HG02610 (cell line): ENCODE measurements around the gene CPVL.

Experiments
- ATAC-seq: cut with Tn5 transposase; IDR thresholded peaks from one replicate; pipeline ENCODE4 v1.9.1; 2021; ENCODE audit warnings: mild to moderate bottlenecking, moderate library complexity; ENCODE audit not compliant: unreplicated experiment

CPVL gene

DNA sequence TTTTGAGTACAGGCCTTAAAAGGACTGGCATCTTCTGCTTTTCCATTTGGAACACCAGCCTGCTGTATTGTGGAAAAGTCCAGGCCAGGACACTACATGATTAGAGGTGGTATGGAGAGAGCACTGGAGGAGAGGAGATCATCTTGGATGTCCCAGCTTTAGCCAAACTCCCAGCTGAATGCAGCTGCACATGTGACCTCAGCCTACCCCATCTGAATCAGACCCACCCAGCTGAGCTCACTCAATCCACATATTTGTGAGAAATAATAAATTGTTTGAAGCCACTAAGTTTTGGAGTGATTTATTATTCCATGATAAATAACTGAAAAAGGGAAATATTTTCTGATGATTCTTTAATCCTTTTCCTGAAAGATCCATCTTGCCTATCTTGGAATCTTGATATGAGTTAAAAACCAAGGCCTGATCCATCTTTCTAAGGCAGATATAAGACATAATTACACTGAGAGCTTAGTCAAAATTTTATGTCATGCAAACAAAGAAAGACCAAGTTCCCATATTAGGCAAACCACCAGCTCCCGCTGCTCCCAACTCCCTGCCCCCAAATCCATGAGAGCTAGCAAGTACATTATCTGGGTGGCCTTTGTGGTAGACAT lies 133.1 kb downstream of the CPVL start:
- no peak for ATAC-seq

- ATAC-seq, result no peak
These were observed 136.4 kb downstream of the CPVL start for GRCh38 chr7:29009947-29010346.

- no peak for ATAC-seq
These were observed 137.7 kb downstream of the CPVL start for GRCh38 chr7:29008590-29008989.

DNA sequence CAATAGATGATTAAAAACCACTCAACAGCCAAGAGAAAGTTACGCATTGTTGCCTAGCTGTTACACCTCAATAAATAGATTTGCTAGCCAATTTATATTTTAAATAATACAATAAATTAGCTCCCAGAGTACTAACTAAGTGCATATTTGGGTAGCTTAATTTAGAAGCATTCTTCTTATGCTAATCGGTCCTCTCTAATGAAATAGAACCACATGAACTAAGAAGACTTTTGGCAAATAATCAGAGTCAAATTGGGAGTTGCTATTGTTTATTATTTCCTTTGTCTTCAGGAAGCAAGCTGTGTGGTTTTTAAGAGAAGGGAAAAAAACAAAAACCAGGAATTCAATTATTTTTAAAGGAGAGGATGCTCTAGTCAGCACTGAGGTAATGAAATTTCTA lies 139.2 kb downstream of the CPVL start:
- no peak for ATAC-seq

- ATAC-seq, result no peak
These were observed 140.5 kb downstream of the CPVL start for GRCh38 chr7:29005829-29006228.

DNA sequence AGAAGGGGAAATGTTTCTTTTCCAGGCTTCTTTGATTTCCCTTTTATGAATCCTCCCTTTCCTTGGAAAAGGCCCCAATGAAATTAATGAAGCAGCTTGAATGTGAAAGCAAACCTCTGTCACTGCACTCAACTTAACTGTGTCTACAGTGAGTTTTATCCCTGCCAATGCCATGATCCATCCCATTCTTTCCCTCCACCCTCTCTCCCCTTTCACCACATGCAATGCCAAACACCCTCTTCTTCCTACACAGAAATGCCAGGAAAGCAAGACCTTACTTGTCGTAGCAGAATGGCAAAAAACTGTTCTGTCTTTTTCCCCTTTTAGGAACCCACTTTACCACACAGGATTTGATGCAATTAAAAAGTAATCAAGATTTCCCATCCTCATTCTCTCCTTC lies 140.9 kb downstream of the CPVL start:
- no peak for ATAC-seq

DNA sequence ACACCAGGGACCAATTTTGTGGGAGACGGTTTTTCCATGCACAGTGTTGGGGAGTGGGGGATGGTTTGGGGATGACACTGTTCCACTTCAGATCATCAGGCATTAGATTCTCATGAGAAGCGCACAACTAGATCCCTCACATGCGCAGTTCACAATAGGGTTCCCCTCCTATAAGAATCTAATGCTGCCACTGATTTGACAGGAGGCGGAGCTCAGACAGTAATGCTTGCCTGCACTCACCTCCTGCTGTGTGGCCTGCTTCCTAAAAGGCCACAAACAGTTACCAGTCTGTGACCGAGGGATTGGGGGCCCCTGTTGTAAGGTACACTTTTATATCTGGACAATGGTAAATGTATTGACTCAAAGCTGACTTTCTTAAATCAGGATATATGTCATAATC lies 142.6 kb downstream of the CPVL start:
- ATAC-seq, result no peak

- ATAC-seq, result no peak
These were observed 145.6 kb downstream of the CPVL start for GRCh38 chr7:29000717-29001076.

DNA sequence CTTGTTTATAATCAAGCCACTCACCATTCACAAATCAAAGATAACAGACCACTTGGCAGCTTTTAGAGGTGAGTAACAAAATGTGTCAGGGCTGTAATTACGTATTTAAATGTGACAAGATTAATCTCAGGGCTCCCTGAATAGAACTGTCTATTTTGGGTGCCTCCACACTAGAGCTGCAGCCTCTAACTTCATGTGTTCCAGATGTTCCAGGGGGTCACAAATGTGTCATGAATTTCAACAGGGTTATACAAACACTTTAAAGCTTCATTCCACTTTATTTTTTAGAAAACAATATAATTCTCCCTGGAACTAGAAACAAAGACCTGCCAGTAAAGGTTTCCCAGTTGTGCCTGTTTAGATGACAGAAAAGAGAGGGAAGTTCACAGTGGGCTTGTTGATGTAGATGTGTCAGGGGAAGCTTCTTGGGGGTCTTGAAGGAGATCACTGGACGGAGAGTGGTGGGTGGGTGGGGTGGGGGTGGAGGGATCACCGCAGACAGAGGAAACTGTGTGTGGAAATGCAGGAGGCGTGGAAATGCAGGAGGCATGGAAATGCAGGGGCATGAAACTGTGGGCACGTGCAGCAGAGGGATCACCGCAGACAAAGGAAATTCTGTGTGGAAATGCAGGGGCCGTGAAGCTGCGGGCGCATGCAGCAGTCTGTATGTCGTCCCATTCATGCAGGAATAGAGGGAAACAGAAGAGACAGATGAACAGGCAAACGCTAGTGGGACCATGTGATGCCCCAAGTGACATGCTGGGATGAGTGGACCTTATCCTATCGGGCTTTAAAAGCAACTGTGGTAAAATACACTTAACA lies 146.2 kb downstream of the CPVL start:
- no peak for ATAC-seq

DNA sequence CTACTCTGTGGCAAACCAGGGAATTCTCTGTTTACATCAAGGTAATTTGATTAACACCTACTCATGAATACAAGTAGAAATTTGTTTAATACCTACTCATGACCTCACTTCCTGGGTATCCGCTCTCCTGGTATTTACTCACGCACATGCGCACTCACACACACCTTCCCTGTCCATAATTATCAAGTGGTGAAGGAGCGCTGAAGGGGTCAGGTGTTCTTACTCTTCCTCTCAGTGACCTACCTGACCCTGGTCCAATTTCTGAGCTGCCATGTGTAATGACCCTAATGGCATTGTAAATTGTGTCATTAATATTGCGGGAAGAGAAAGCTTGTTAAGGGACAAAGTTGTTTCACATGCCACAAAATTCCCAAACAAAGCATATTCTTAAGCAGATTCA lies 146.9 kb downstream of the CPVL start:
- ATAC-seq, result no peak

GRCh38 chr7:28998105-28998504 lies 148.2 kb downstream of the CPVL start:
- ATAC-seq, result no peak

DNA sequence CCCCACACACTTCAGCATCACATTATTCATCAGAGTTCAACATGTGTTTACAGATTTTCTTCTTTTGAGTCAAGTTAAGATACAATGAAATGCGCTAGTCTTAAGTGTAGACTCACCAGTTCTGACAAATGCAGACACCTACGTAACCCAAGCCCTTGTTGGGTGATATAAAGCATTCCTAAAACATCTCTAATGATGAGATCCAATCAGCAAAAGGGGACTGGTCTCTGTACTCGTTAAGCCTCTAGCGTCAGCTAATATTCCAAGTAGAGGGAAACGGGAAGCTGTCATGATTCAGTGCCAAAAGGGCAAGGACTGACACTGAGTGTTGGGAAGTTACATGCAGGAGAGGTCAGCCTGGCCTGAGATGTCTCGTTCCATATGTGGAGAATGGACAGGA lies 149.5 kb downstream of the CPVL start:
- no peak for ATAC-seq

- no peak for ATAC-seq
These were observed 153.0 kb downstream of the CPVL start for GRCh38 chr7:28993371-28993770.

- ATAC-seq, result no peak
These were observed 153.5 kb downstream of the CPVL start for GRCh38 chr7:28992798-28993197.

- no peak for ATAC-seq
These were observed 156.0 kb downstream of the CPVL start for GRCh38 chr7:28990200-28990960.

DNA sequence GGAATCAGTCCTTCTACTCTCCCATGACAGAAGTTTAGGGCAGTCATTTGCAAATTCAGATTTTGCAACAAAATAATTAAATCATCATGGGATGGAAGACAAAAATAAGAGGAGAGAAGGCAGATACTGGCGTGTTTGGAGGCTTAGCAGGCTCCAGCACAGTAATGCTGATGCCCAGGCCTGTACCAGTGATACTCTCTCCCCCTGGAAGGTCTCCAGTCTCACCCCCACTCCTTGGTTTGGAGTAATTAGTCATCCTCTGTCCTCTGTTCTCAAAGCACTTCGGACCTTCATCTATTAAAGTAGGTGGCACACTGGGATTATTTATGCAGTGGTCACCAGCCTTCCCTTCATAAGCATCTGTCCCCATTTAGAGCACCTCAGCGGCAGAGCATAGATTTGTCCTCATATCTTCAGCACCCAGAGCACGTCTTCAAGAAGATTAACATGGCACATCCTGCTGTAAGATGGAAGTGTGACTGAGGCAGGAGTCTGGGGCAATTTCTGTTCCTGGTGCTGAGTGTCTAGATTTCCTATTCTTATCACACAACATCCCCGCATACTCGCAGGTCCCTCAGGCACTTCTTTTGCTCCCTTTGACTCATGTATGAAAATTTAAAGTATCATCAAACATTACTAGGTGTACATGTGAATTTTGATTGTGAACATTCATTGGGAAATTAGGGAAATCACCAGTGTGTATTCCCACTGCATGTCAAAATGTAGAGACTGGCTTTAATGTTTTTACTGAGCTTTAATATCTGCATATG lies 156.9 kb downstream of the CPVL start:
- ATAC-seq, result no peak

GRCh38 chr7:28988810-28989209 lies 157.5 kb downstream of the CPVL start:
- no peak for ATAC-seq

GRCh38 chr7:28988091-28988490 lies 158.2 kb downstream of the CPVL start:
- no peak for ATAC-seq

- no peak for ATAC-seq
These were observed 159.6 kb downstream of the CPVL start for GRCh38 chr7:28986765-28987110.

- no peak for ATAC-seq
These were observed 160.1 kb downstream of the CPVL start for GRCh38 chr7:28986028-28986764.

DNA sequence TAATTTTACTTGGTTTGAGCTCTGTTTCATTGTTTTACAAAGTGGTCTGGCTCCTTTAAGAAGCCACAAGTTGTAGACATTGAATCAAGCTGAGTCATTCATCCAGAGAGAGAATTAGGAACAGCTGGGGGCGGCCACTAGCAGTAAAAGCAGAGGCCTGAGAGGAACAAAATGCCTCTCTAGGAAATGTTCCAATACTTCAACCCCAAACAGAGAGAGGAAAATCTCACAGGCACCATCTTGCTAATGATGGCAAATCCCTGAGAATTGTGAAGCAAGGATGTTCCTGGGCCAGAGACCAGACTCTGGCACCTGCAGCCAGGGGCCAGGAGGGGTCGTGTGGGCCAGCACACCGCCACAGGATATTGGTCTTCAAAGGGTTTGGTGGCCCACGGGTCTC lies 161.7 kb downstream of the CPVL start:
- no peak for ATAC-seq
